Measurements from ENCODE around the gene DAG1. TPM values are rescaled to one million over a fixed set of nuclear protein-coding genes. Genes with fewer than 3 reads are reported as not detected.

Gene DAG1
- total RNA-seq, 1 experiment from 2014 or later, result 36.5 TPM

DNA sequence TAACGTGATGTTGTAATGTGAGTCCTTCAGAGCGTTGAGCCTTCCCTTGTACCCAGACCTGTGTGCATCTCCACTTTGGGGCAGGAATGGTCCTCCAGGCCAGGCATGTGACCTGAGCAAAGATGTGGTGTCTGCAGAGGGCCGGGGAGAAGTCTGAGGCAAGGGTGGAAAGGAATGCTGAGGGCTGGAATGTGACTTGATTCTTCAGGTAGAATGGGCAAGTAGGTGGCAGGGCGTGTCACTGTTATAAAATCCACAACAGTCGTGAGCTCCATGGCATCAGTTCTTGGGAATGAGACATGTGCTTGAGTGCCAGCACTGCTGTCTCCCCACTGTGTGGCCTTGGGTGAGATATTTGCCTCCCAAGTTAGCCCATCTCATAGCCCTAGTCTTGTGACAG, 60.2 kb downstream of the DAG1 start:
- no peak for DNase-seq (ENCODE audit: low spot score)
- ChIA-PET POLR2A (ENCODE audit: low non-redundant PET) (no interaction called here), CTCF (no interaction called here)
- TF ChIP-seq, protein P1, sequence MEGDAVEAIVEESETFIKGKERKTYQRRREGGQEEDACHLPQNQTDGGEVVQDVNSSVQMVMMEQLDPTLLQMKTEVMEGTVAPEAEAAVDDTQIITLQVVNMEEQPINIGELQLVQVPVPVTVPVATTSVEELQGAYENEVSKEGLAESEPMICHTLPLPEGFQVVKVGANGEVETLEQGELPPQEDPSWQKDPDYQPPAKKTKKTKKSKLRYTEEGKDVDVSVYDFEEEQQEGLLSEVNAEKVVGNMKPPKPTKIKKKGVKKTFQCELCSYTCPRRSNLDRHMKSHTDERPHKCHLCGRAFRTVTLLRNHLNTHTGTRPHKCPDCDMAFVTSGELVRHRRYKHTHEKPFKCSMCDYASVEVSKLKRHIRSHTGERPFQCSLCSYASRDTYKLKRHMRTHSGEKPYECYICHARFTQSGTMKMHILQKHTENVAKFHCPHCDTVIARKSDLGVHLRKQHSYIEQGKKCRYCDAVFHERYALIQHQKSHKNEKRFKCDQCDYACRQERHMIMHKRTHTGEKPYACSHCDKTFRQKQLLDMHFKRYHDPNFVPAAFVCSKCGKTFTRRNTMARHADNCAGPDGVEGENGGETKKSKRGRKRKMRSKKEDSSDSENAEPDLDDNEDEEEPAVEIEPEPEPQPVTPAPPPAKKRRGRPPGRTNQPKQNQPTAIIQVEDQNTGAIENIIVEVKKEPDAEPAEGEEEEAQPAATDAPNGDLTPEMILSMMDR (conservative IDR thresholded peaks at IDR 0.05; ENCODE audit: low read depth, low read length), result no peak
- TF ChIP-seq EZH2 (IDR thresholded peaks at IDR 0.05; ENCODE audit: borderline replicate concordance, low read depth, low read length, poor library complexity, severe bottlenecking), result no peak
- Histone ChIP-seq H3K9me3 (ENCODE audit: low read depth, low read length, poor library complexity, severe bottlenecking) (no peaks in the 10 kb centered on the region), H3K27ac (ENCODE audit: low read depth, low read length, poor library complexity, severe bottlenecking) (no peak overlapping the region), H3K36me3 (ENCODE audit: insufficient read depth, low read length, poor library complexity, severe bottlenecking) (no peaks in the 10 kb centered on the region), H3K27me3 (replicated peaks; ENCODE audit: insufficient read depth, low read depth, low read length, poor library complexity) (no peaks in the 10 kb centered on the region), H3K4me1 (ENCODE audit: insufficient read depth, low read length, poor library complexity, severe bottlenecking) (no peaks in the 10 kb centered on the region), H3K4me3 (ENCODE audit: low read depth, low read length, poor library complexity, severe bottlenecking) (no peak overlapping the region)
- BruUV-seq (replicated peaks), result no TSS peak
- intact Hi-C loops (cut with micrococcal nuclease; ENCODE audit: unreplicated experiment), result no loop called here

DNA sequence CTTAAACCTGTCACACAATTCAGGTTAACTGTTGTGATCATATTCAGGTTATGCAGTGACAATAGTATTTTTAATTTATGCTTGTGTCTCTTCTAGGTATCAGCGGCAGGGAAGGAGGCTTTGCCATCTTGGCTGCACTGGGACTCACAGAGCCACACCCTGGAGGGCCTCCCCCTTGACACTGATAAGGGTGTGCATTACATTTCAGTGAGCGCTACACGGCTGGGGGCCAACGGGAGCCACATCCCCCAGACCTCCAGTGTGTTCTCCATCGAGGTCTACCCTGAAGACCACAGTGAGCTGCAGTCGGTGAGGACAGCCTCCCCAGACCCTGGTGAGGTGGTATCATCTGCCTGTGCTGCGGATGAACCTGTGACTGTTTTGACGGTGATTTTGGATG, 60.6 kb downstream of the DAG1 start:
- intact Hi-C loops (cut with micrococcal nuclease; ENCODE audit: unreplicated experiment), result no loop called here
- ChIA-PET CTCF (no interaction called here), POLR2A (ENCODE audit: low non-redundant PET) (no interaction called here)
- no TSS peak for BruUV-seq (replicated peaks)
- H3K4me3 ChIP-seq (ENCODE audit: low read depth, low read length, poor library complexity, severe bottlenecking), result no peak overlapping the region
- H3K9me3 ChIP-seq (ENCODE audit: low read depth, low read length, poor library complexity, severe bottlenecking), result no peaks in the 10 kb centered on the region
- H3K36me3 ChIP-seq (ENCODE audit: insufficient read depth, low read length, poor library complexity, severe bottlenecking), result no peaks in the 10 kb centered on the region
- H3K27ac ChIP-seq (ENCODE audit: low read depth, low read length, poor library complexity, severe bottlenecking), result no peak overlapping the region
- no peaks in the 10 kb centered on the region for H3K4me1 ChIP-seq (ENCODE audit: insufficient read depth, low read length, poor library complexity, severe bottlenecking)
- H3K27me3 ChIP-seq (replicated peaks; ENCODE audit: insufficient read depth, low read depth, low read length, poor library complexity), result no peaks in the 10 kb centered on the region
- DNase-seq (ENCODE audit: low spot score), result no peak
- no peak for TF ChIP-seq EZH2 (IDR thresholded peaks at IDR 0.05; ENCODE audit: borderline replicate concordance, low read depth, low read length, poor library complexity, severe bottlenecking)
- TF ChIP-seq, protein P1 (conservative IDR thresholded peaks at IDR 0.05; ENCODE audit: low read depth, low read length), result no peak

DNA sequence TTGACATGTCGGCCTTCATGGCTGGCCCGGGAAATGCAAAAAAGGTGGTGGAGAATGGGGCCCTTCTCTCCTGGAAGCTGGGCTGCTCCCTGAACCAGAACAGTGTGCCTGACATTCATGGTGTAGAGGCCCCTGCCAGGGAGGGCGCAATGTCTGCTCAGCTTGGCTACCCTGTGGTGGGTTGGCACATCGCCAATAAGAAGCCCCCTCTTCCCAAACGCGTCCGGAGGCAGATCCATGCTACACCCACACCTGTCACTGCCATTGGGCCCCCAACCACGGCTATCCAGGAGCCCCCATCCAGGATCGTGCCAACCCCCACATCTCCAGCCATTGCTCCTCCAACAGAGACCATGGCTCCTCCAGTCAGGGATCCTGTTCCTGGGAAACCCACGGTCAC, 61.2 kb downstream of the DAG1 start:
- Histone ChIP-seq H3K27me3 (replicated peaks; ENCODE audit: insufficient read depth, low read depth, low read length, poor library complexity) (no peaks in the 10 kb centered on the region), H3K27ac (ENCODE audit: low read depth, low read length, poor library complexity, severe bottlenecking) (no peak overlapping the region), H3K9me3 (ENCODE audit: low read depth, low read length, poor library complexity, severe bottlenecking) (no peaks in the 10 kb centered on the region), H3K4me3 (ENCODE audit: low read depth, low read length, poor library complexity, severe bottlenecking) (no peak overlapping the region), H3K4me1 (ENCODE audit: insufficient read depth, low read length, poor library complexity, severe bottlenecking) (no peaks in the 10 kb centered on the region), H3K36me3 (ENCODE audit: insufficient read depth, low read length, poor library complexity, severe bottlenecking) (no peaks in the 10 kb centered on the region)
- TF ChIP-seq EZH2 (IDR thresholded peaks at IDR 0.05; ENCODE audit: borderline replicate concordance, low read depth, low read length, poor library complexity, severe bottlenecking), result no peak
- TF ChIP-seq, protein P1 (conservative IDR thresholded peaks at IDR 0.05; ENCODE audit: low read depth, low read length), result no peak
- CTCF ChIA-PET, result no interaction called here
- BruUV-seq (replicated peaks), result no TSS peak
- intact Hi-C loops (cut with micrococcal nuclease; ENCODE audit: unreplicated experiment), result no loop called here
- no peak for DNase-seq (ENCODE audit: low spot score)
- POLR2A ChIA-PET (ENCODE audit: low non-redundant PET), result no interaction called here
